Hepatocyte (in vitro differentiated cells): Measurements from ENCODE around the gene SIT1. TPM values are rescaled to one million over a fixed set of nuclear protein-coding genes. Genes with fewer than 3 reads are reported as not detected.
A peak's percentile ranks its signal among the peaks of the same experiment; 100 is the strongest.

ENCODE experiments used
- DNase-seq: peaks from one replicate; pipeline ENCODE4 v3.0.0-alpha.2; 2016; ENCODE audit warnings: low spot score
- H2AFZ ChIP-seq: fragments of 200-600 bp; sonication (generic); 2 replicates; pipeline ENCODE4 v1.6.0; 2016; ENCODE audit warnings: antibody characterized with exemption, mild to moderate bottlenecking
- H3K27ac ChIP-seq: fragments of 200-600 bp; sonication (generic); 2 replicates; pipeline ENCODE4 v1.5.1; 2016; ENCODE audit warnings: mild to moderate bottlenecking
- H3K27me3 ChIP-seq: fragments of 200-600 bp; sonication (generic); 2 replicates; pipeline ENCODE4 v1.6.1; 2016
- H3K36me3 ChIP-seq: fragments of 200-600 bp; sonication (generic); replicated peaks from 2 replicates; pipeline ENCODE4 v1.5.1; 2016; ENCODE audit warnings: low read depth; ENCODE audit not compliant: insufficient read depth
- H3K4me1 ChIP-seq: fragments of 200-600 bp; sonication (generic); 2 replicates; pipeline ENCODE4 v1.5.1; 2016; ENCODE audit warnings: mild to moderate bottlenecking, moderate library complexity; ENCODE audit not compliant: insufficient read depth
- H3K4me2 ChIP-seq: fragments of 200-600 bp; sonication (generic); 2 replicates; pipeline ENCODE4 v1.6.0; 2016
- H3K4me3 ChIP-seq: fragments of 200-600 bp; sonication (generic); 2 replicates; pipeline ENCODE4 v1.5.1; 2016; ENCODE audit warnings: mild to moderate bottlenecking
- H3K79me2 ChIP-seq: fragments of 200-600 bp; sonication (generic); 2 replicates; pipeline ENCODE4 v1.6.0; 2017; ENCODE audit warnings: mild to moderate bottlenecking
- H3K9me2 ChIP-seq: fragments of 200-600 bp; sonication (generic); replicated peaks from 2 replicates; pipeline ENCODE4 v1.6.0; 2017; ENCODE audit warnings: mild to moderate bottlenecking; ENCODE audit not compliant: insufficient read depth
- H3K9me3 ChIP-seq: fragments of 200-600 bp; sonication (generic); 2 replicates; pipeline ENCODE4 v1.5.1; 2016; ENCODE audit warnings: low read depth, mild to moderate bottlenecking
- H4K20me1 ChIP-seq: fragments of 200-600 bp; sonication (generic); 2 replicates; pipeline ENCODE4 v1.6.0; 2016; ENCODE audit warnings: mild to moderate bottlenecking; ENCODE audit not compliant: insufficient read depth, poor library complexity, severe bottlenecking
- CTCF ChIP-seq: fragments of 200-600 bp; sonication (generic); IDR thresholded peaks from 2 replicates; pipeline ENCODE4 v1.5.1; 2016; ENCODE audit warnings: antibody characterized with exemption, mild to moderate bottlenecking; ENCODE audit not compliant: poor library complexity
- EZH2 ChIP-seq: fragments of 200-600 bp; sonication (generic); IDR thresholded peaks from 2 replicates; pipeline ENCODE4 v1.6.1; 2016; ENCODE audit warnings: antibody characterized with exemption, mild to moderate bottlenecking, borderline replicate concordance
- EZH2phosphoT487 ChIP-seq: fragments of 200-600 bp; sonication (generic); IDR thresholded peaks from one replicate; pipeline ENCODE4 v1.6.1; 2018; ENCODE audit warnings: antibody characterized with exemption, mild to moderate bottlenecking, low read depth, moderate library complexity; ENCODE audit not compliant: unreplicated experiment, severe bottlenecking
- WGBS: methylation state at CpG from one replicate; pipeline ENCODE4 v1.1.6; 2016; ENCODE audit warnings: low lambda C conversion rate; ENCODE audit errors: missing lambda C conversion rate; 5-methylcytosine and 5-hydroxymethylcytosine counted together
- polyA plus RNA-seq: library from polyadenylated mRNA; unstranded; fragments of >200 nt; fragmentation: Nextera tagmentation; extraction: Ambion mirVana; gene quantifications from 2 replicates; pipeline ENCODE4 v1.2.1, GENCODE V29; 2016
- total RNA-seq: library from RNA; depleted of rRNA; stranded (reverse); fragments of >200 nt; gene quantifications from 2 replicates; pipeline ENCODE4 v1.2.3, GENCODE V29; 2014

SIT1 gene
- total and polyA plus RNA-seq, 2 experiments from 2014 or later: not detected

DNA sequence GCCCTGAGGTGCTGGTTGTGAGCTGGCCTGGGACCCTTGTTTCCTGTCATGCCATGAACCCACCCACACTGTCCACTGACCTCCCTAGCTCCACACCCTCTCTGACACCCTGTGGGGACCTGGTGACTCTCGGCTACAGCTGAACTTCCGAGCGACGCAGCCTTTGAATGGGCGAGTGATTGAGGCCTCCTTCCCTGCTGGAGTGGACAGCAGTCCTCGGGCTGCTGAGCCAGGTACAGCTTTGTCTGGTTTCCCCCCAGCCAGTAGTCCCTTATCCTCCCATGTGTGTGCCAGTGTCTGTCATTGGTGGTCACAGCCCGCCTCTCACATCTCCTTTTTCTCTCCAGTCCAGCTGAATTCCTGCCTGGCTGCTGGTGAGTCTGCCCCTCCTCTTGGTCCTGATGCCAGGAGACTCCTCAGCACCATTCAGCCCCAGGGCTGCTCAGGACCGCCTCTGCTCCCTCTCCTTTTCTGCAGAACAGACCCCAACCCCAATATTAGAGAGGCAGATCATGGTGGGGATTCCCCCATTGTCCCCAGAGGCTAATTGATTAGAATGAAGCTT is 29.1 kb upstream of the SIT1 start:
- no peak for DNase-seq
- Histone ChIP-seq H3K27ac (no peak overlapping the region), H4K20me1 (no peaks in the 10 kb centered on the region), H3K4me1 (no peaks in the 10 kb centered on the region), H2AFZ (no peak overlapping the region), H3K79me2 (no peaks in the 10 kb centered on the region), H3K9me2 (no peaks in the 10 kb centered on the region), H3K36me3 (no peaks in the 10 kb centered on the region), H3K9me3 (no peaks in the 10 kb centered on the region), H3K27me3 (no peaks in the 10 kb centered on the region), H3K4me2 (no peak overlapping the region), H3K4me3 (no peak overlapping the region)
- TF ChIP-seq CTCF: no peak
- no peak for TF ChIP-seq EZH2phosphoT487
- no peak for TF ChIP-seq EZH2
- WGBS: 89% methylated on average over 8 of the region's 8 CpGs

- Histone ChIP-seq H3K79me2 (no peaks in the 10 kb centered on the region), H3K4me2 (no peak overlapping the region), H3K27ac (no peak overlapping the region), H3K27me3 (no peaks in the 10 kb centered on the region), H4K20me1 (no peaks in the 10 kb centered on the region), H3K4me3 (no peak overlapping the region), H3K36me3 (no peaks in the 10 kb centered on the region), H3K9me2 (no peaks in the 10 kb centered on the region), H2AFZ (no peak overlapping the region), H3K9me3 (no peaks in the 10 kb centered on the region), H3K4me1 (no peaks in the 10 kb centered on the region)
- WGBS: 92% methylated on average over 5 of the region's 5 CpGs
- no peak for DNase-seq
- TF ChIP-seq EZH2phosphoT487 (no peak), CTCF (no peak), EZH2 (no peak)
Measured at GRCh38 chr9:35679091-35679490, 28.4 kb upstream of the SIT1 start.

- DNase-seq: peak; percentile 82
- 8% methylated on average over 44 of the region's 51 CpGs for WGBS
- H4K20me1 ChIP-seq: no peaks in the 10 kb centered on the region
- H3K79me2 ChIP-seq: no peaks in the 10 kb centered on the region
- peak overlapping the region; percentile 97 for H3K4me2 ChIP-seq
- H3K36me3 ChIP-seq: no peaks in the 10 kb centered on the region
- TF ChIP-seq EZH2 (no peak), CTCF (no peak), EZH2phosphoT487 (no peak)
- no peaks in the 10 kb centered on the region for H3K27me3 ChIP-seq
- no peak overlapping the region for H3K27ac ChIP-seq
- peak overlapping the region; percentile 28 for H3K4me3 ChIP-seq
- peak overlapping the region; percentile 95 for H2AFZ ChIP-seq
- no peaks in the 10 kb centered on the region for H3K4me1 ChIP-seq
- no peaks in the 10 kb centered on the region for H3K9me3 ChIP-seq
- no peaks in the 10 kb centered on the region for H3K9me2 ChIP-seq
Measured at GRCh38 chr9:35675732-35676392, 25.1 kb upstream of the SIT1 start.
